ENCODE data around the gene ITPR1. TPM values are rescaled to one million over a fixed set of nuclear protein-coding genes. Genes with fewer than 3 reads are reported as not detected.

Gene ITPR1
- total RNA-seq, 4 donors from 2014 or later, result 15.3 to 50.2 (median 28.7) TPM

DNA sequence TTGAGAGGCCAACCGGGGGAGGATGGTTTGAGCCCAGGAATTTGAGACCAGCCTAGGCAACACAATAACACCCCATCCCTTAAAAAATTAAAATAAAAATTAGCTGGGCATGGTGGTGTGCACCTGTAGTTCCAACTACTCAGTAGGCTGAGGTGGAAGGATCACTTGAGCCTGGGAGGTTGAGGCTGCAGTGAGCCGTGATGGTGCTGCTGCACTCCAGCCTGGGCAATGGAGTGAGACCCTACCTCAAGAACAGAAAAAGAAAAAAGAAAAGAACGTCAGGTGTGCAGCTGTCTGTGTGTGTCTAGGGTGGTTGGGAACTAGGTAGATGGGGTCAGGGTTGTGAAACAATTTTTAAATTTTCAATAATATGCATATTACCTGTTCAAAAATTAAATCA lies 389.9 kb downstream of the ITPR1 start:
- no peak overlapping the region for H3K27ac ChIP-seq
- intact Hi-C loops (cut with DNase I; ENCODE audit: low total_unique reads), result no loop called here
- no peaks in the 10 kb centered on the region for H3K27me3 ChIP-seq
- H3K36me3 ChIP-seq, result no peaks in the 10 kb centered on the region
- no peak for TF ChIP-seq POLR2A (IDR thresholded peaks at IDR 0.05)
- TF ChIP-seq EP300 (IDR thresholded peaks at IDR 0.05; ENCODE audit: low read depth), result no peak
- no peak for TF ChIP-seq POLR2AphosphoS5 (IDR thresholded peaks at IDR 0.05)
- no peak for TF ChIP-seq CTCF (IDR thresholded peaks at IDR 0.05)
- no peaks in the 10 kb centered on the region for H3K9me3 ChIP-seq
- in situ Hi-C loops (cut with MboI; ENCODE audit: low pct_ligation_motif_present in 1 of 4, low pct_unique_long_range_greater_than_20kb in 1 of 4, low sequenced_read_pairs in 3 of 4), result no loop called here
- 91% methylated on average over 2 to 3 of the region's 3 CpGs for WGBS, 2 donors (ENCODE audit: low coverage in 1 of 2)
- no peak for DNase-seq
- H3K4me3 ChIP-seq, result no peak overlapping the region
- no peaks in the 10 kb centered on the region for H3K4me1 ChIP-seq

GRCh38 chr3:4884888-4885287 lies 391.7 kb downstream of the ITPR1 start:
- in situ Hi-C loops (cut with MboI; ENCODE audit: low pct_ligation_motif_present in 1 of 4, low pct_unique_long_range_greater_than_20kb in 1 of 4, low sequenced_read_pairs in 3 of 4), result no loop called here
- DNase-seq, result no peak
- intact Hi-C loops (cut with DNase I; ENCODE audit: low total_unique reads), result no loop called here
- 74 to 82% methylated on average over 3 of the region's 3 CpGs for WGBS, 2 donors (ENCODE audit: low coverage in 1 of 2)
- H3K36me3 ChIP-seq, result no peaks in the 10 kb centered on the region
- H3K27me3 ChIP-seq, result no peaks in the 10 kb centered on the region
- no peak overlapping the region for H3K27ac ChIP-seq
- no peak for TF ChIP-seq EP300 (IDR thresholded peaks at IDR 0.05; ENCODE audit: low read depth)
- TF ChIP-seq POLR2A (IDR thresholded peaks at IDR 0.05), result no peak
- no peak for TF ChIP-seq CTCF (IDR thresholded peaks at IDR 0.05)
- no peak for TF ChIP-seq POLR2AphosphoS5 (IDR thresholded peaks at IDR 0.05)
- H3K4me1 ChIP-seq, result peaks cover 0 to 7% (median 5%) of the 10 kb centered on the region in 4 donors
- no peaks in the 10 kb centered on the region for H3K9me3 ChIP-seq
- no peak overlapping the region for H3K4me3 ChIP-seq

DNA sequence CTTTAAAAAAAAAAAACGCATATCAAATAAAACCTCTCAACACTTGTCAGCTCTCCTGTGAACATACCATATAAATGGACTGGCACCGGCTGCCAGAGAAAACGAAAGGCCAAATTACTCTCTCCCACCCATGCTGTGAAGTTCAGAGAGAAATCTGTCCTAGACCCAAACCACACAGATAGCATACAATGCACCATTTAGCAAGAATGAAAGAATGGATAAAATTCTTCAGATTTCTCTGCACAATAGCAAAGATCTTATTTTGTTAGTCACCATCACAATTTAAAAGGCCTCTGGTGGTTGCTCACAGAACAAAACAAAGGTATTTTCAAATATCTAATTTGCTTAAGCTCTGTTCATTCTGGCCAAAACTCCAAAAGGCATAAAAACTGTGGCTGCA lies 392.2 kb downstream of the ITPR1 start:
- H3K4me1 ChIP-seq, result peaks cover 0 to 7% (median 5%) of the 10 kb centered on the region in 4 donors
- no peak for TF ChIP-seq EP300 (IDR thresholded peaks at IDR 0.05; ENCODE audit: low read depth)
- no peak for TF ChIP-seq POLR2AphosphoS5 (IDR thresholded peaks at IDR 0.05)
- no peak for TF ChIP-seq CTCF (IDR thresholded peaks at IDR 0.05)
- TF ChIP-seq POLR2A (IDR thresholded peaks at IDR 0.05), result no peak
- DNase-seq, result no peak
- H3K27me3 ChIP-seq, result no peaks in the 10 kb centered on the region
- intact Hi-C loops (cut with DNase I; ENCODE audit: low total_unique reads), result no loop called here
- in situ Hi-C loops (cut with MboI; ENCODE audit: low pct_ligation_motif_present in 1 of 4, low pct_unique_long_range_greater_than_20kb in 1 of 4, low sequenced_read_pairs in 3 of 4), result no loop called here
- H3K36me3 ChIP-seq, result no peaks in the 10 kb centered on the region
- WGBS, 2 donors (ENCODE audit: low coverage in 1 of 2), result 79 to 92% methylated on average over 3 of the region's 3 CpGs
- no peak overlapping the region for H3K4me3 ChIP-seq
- no peak overlapping the region for H3K27ac ChIP-seq
- H3K9me3 ChIP-seq, result no peaks in the 10 kb centered on the region

GRCh38 chr3:4886448-4886847 lies 393.3 kb downstream of the ITPR1 start:
- H3K9me3 ChIP-seq, result no peaks in the 10 kb centered on the region
- WGBS, 2 donors (ENCODE audit: low coverage in 1 of 2), result 93% methylated on average over 7 of the region's 7 CpGs; no CpG with 5 or more reads in 1 of the 2 donors
- H3K4me3 ChIP-seq, result no peak overlapping the region
- no peak overlapping the region for H3K27ac ChIP-seq
- H3K27me3 ChIP-seq, result no peaks in the 10 kb centered on the region
- TF ChIP-seq EP300 (IDR thresholded peaks at IDR 0.05; ENCODE audit: low read depth) (no peak), CTCF (IDR thresholded peaks at IDR 0.05) (no peak), POLR2AphosphoS5 (IDR thresholded peaks at IDR 0.05) (no peak)
- DNase-seq, result no peak
- no peaks in the 10 kb centered on the region for H3K36me3 ChIP-seq
- peaks cover 0 to 7% (median 5%) of the 10 kb centered on the region in 4 donors for H3K4me1 ChIP-seq
- in situ Hi-C loops (cut with MboI; ENCODE audit: low pct_ligation_motif_present in 1 of 4, low pct_unique_long_range_greater_than_20kb in 1 of 4, low sequenced_read_pairs in 3 of 4), result no loop called here
- intact Hi-C loops (cut with DNase I; ENCODE audit: low total_unique reads), result no loop called here
